ENCODE results near the gene CDKL1. TPM values are rescaled to one million over a fixed set of nuclear protein-coding genes. Genes with fewer than 3 reads are reported as not detected.

CDKL1 gene
- total and polyA plus RNA-seq, 2 donors (not counting 3 experiments of a cell fraction or from before 2014, with no cell fraction given): 2.6 to 9.7 TPM

- intact Hi-C loops (cut with micrococcal nuclease): no loop called here
- no peak for FAIRE-seq
- Histone ChIP-seq H3K36me3 (ENCODE audit: control insufficient read depth in 2 of 2, extremely low read depth in 1 of 2, insufficient read depth in 2 of 2, low read length in 2 of 2) (no peaks in the 10 kb centered on the region), H3K27ac (ENCODE audit: insufficient read depth, low read depth, low read length) (peak overlapping the region; percentile 3), H3K27me3 (ENCODE audit: control insufficient read depth in 2 of 2, insufficient read depth in 2 of 2, low read length in 2 of 2) (no peaks in the 10 kb centered on the region), H3K4me1 (ENCODE audit: control insufficient read depth, extremely low read depth, insufficient read depth, low read length) (peaks cover 12% of the 10 kb centered on the region), H3K4me3 (replicated peaks in 1 of 3; ENCODE audit: insufficient read depth in 1 of 3, low read depth in 1 of 3, low read length in 3 of 3) (no peak overlapping the region), H3K79me2 (ENCODE audit: control insufficient read depth, insufficient read depth, low read length) (no peaks in the 10 kb centered on the region), H2AFZ (ENCODE audit: low read depth, low read length) (peak overlapping the region; percentile 19), H3K4me2 (ENCODE audit: insufficient read depth, low read length) (peak overlapping the region; percentile 22), H4K20me1 (replicated peaks; ENCODE audit: control insufficient read depth, extremely low read depth, insufficient read depth, low read length) (no peaks in the 10 kb centered on the region), H3K9me3 (replicated peaks; ENCODE audit: control insufficient read depth, insufficient read depth, low read length) (no peaks in the 10 kb centered on the region), H3K9me1 (replicated peaks; ENCODE audit: control insufficient read depth, extremely low read depth, insufficient read depth, low read length) (no peaks in the 10 kb centered on the region), H3K9ac (replicated peaks; ENCODE audit: extremely low read depth, insufficient read depth, low read length) (no peak overlapping the region)
- BruUV-seq (replicated peaks): no TSS peak
- DNase-seq (ENCODE audit: low read depth, low spot score): peak; percentile 51
- ChIA-PET POLR2A (interaction anchor here (1.0 kb wide), 1 partner anchor 33 kb away, joined by 3 read pairs; the partner anchor contains the start of gene CDKL1), CTCF (interaction anchor here (1.3 to 1.6 kb wide), 3 partner anchors 12 to 32 kb away, joined by 3 to 6 read pairs (median 4); partner anchors contain the start of gene CDKL1)
- TF ChIP-seq MAX (IDR thresholded peaks at IDR 0.05; ENCODE audit: insufficient read depth, insufficient read length) (no peak), FOS (IDR thresholded peaks at IDR 0.05; ENCODE audit: borderline replicate concordance, insufficient read depth, low read length) (peak; percentile 23), CTCF (IDR thresholded peaks at IDR 0.05; ENCODE audit: extremely low read depth in 1 of 2, insufficient read depth in 1 of 2, low read depth in 1 of 2, low read length in 2 of 2) (no peak), MYC (IDR thresholded peaks at IDR 0.05; ENCODE audit: low read depth, low read length) (no peak), GATA2 (IDR thresholded peaks at IDR 0.05; ENCODE audit: insufficient read depth, insufficient read length, low read depth, low read length) (no peak), POLR2AphosphoS5 (IDR thresholded peaks at IDR 0.05; ENCODE audit: insufficient read depth, low read depth, low read length) (peak; percentile 13)
- dilution Hi-C loops (cut with MboI; ENCODE audit: extremely low pct_ligation_motif_present, low sequenced_read_pairs): no loop called here
These were observed 33.0 kb downstream of the CDKL1 start for GRCh38 chr14:50363714-50364111.

Measured in endothelial cell of umbilical vein (primary cell).